Effector memory CD8-positive, alpha-beta T cell (primary cell): ENCODE results near the gene HMGB2.

ENCODE experiments used
- ATAC-seq: fragments of 150-1000 bp; cut with Tn5 transposase; replicated peaks from 2 replicates; pipeline ENCODE4 v1.10.0; 2021; ENCODE audit warnings: mild to moderate bottlenecking, moderate library complexity
- DNase-seq, 3 experiments: peaks; one replicate each; pipeline ENCODE4 v3.0.0; 2021
- H3K27ac Mint-ChIP-seq, 2 donors: one replicate each; pipeline ENCODE4 v1.8.0; 2022; ENCODE audit warnings: mild to moderate bottlenecking in 2 of 2, mixed read lengths in 2 of 2, moderate library complexity in 2 of 2
- H3K27me3 Mint-ChIP-seq, 2 donors: one replicate each; pipeline ENCODE4 v1.8.0; 2022; ENCODE audit warnings: mixed read lengths in 2 of 2
- H3K36me3 Mint-ChIP-seq: one replicate; pipeline ENCODE4 v1.8.0; 2022; ENCODE audit warnings: mild to moderate bottlenecking, moderate library complexity, mixed read lengths; ENCODE audit not compliant: insufficient read depth
- H3K4me1 Mint-ChIP-seq, 2 donors: one replicate each; pipeline ENCODE4 v1.8.0; 2022; ENCODE audit warnings: low read depth in 2 of 2, mixed read lengths in 2 of 2
- H3K4me3 Mint-ChIP-seq, 2 donors: one replicate each; pipeline ENCODE4 v1.8.0; 2022; ENCODE audit warnings: mild to moderate bottlenecking in 2 of 2, mixed read lengths in 2 of 2, moderate library complexity in 2 of 2
- H3K9me3 Mint-ChIP-seq, 2 donors: one replicate each; pipeline ENCODE4 v1.8.0; 2022; ENCODE audit warnings: mixed read lengths in 2 of 2

Gene HMGB2

DNA sequence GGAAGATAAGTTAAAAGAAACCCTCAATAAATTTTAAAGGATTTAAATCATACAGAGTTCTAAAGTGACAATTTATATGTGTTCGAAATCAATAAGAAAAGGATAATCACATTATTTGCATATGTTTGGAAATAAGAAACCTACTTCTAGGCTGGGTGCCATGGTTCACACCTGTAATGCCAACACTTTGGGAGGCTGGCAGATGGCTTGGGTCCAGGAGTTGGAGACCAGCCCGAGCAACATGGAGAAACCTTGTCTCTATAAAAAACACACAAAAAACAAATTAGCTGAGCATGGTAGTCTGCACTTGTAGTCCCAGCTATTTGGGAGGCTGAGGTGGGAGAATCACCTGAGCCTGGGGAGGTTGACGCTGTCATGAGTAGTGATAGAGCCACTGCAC, 28.5 kb upstream of the HMGB2 start:
- Mint-ChIP-seq H3K4me3 (no peak overlapping the region), H3K36me3 (no peaks in the 10 kb centered on the region), H3K27ac (no peak overlapping the region), H3K27me3 (no peaks in the 10 kb centered on the region), H3K4me1 (peaks cover 9 to 14% of the 10 kb centered on the region in 2 donors), H3K9me3 (no peaks in the 10 kb centered on the region)
- DNase-seq (no peak), ATAC-seq (no peak)

GRCh38 chr4:173360587-173361221, 26.5 kb upstream of the HMGB2 start:
- H3K27ac Mint-ChIP-seq = no peak overlapping the region
- H3K27me3 Mint-ChIP-seq = no peaks in the 10 kb centered on the region
- no peaks in the 10 kb centered on the region for H3K9me3 Mint-ChIP-seq
- DNase-seq = no peak
- H3K4me3 Mint-ChIP-seq = no peak overlapping the region
- peaks cover 3 to 7% of the 10 kb centered on the region in 2 donors for H3K4me1 Mint-ChIP-seq
- ATAC-seq = no peak
- H3K36me3 Mint-ChIP-seq = no peaks in the 10 kb centered on the region

- no peaks in the 10 kb centered on the region for H3K9me3 Mint-ChIP-seq
- no peaks in the 10 kb centered on the region for H3K36me3 Mint-ChIP-seq
- no peak overlapping the region for H3K4me3 Mint-ChIP-seq
- no peaks in the 10 kb centered on the region for H3K27me3 Mint-ChIP-seq
- H3K4me1 Mint-ChIP-seq = no peaks in the 10 kb centered on the region
- H3K27ac Mint-ChIP-seq = no peak overlapping the region
- DNase-seq (no peak), ATAC-seq (no peak)
Measured at GRCh38 chr4:173357939-173358338, 23.8 kb upstream of the HMGB2 start.

- no peak overlapping the region for H3K27ac Mint-ChIP-seq
- H3K36me3 Mint-ChIP-seq = no peaks in the 10 kb centered on the region
- H3K4me1 Mint-ChIP-seq = no peaks in the 10 kb centered on the region
- H3K9me3 Mint-ChIP-seq = no peaks in the 10 kb centered on the region
- H3K4me3 Mint-ChIP-seq = no peak overlapping the region
- H3K27me3 Mint-ChIP-seq = peaks cover 5 to 12% of the 10 kb centered on the region in 2 donors
- no peak for ATAC-seq
- DNase-seq = no peak
Measured at GRCh38 chr4:173347467-173347866, 13.3 kb upstream of the HMGB2 start.

DNA sequence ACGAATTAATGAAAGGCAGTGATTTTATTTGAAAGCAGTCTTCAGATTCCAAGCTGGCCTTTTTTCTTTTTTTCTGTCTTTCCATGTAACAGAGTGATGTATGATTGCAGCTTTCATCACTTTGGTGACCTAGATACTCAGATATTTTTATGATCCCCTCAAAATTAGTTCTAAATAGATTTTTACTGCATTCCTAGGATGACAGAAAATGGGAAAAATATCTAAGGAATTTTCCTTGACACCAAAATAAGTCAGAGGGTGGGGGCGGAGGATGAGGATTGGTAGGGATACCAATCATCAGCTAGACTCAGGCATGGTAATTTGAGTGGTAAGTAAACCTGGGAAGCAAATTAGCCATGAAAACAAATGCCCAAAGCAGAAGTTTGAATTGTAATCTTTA, 11.9 kb upstream of the HMGB2 start:
- no peak for DNase-seq
- ATAC-seq = no peak

GRCh38 chr4:173345648-173346047, 11.5 kb upstream of the HMGB2 start:
- H3K4me3 Mint-ChIP-seq = no peak overlapping the region
- DNase-seq (no peak), ATAC-seq (no peak)
- no peaks in the 10 kb centered on the region for H3K4me1 Mint-ChIP-seq
- peaks cover 3 to 12% of the 10 kb centered on the region in 2 donors for H3K27me3 Mint-ChIP-seq
- H3K36me3 Mint-ChIP-seq = no peaks in the 10 kb centered on the region
- no peaks in the 10 kb centered on the region for H3K9me3 Mint-ChIP-seq
- H3K27ac Mint-ChIP-seq = no peak overlapping the region

More for the DNA sequence above, 11.9 kb upstream of the HMGB2 start:
- no peaks in the 10 kb centered on the region for H3K36me3 Mint-ChIP-seq
- peaks cover 5 to 12% of the 10 kb centered on the region in 2 donors for H3K27me3 Mint-ChIP-seq
- H3K9me3 Mint-ChIP-seq = no peaks in the 10 kb centered on the region
- no peaks in the 10 kb centered on the region for H3K4me1 Mint-ChIP-seq
- no peak overlapping the region for H3K4me3 Mint-ChIP-seq
- H3K27ac Mint-ChIP-seq = no peak overlapping the region

- Mint-ChIP-seq H3K36me3 (no peaks in the 10 kb centered on the region), H3K27ac (no peak overlapping the region), H3K27me3 (peaks cover 0 to 7% of the 10 kb centered on the region in 2 donors), H3K4me1 (no peaks in the 10 kb centered on the region), H3K4me3 (no peak overlapping the region), H3K9me3 (no peaks in the 10 kb centered on the region)
- no peak for DNase-seq
- no peak for ATAC-seq
Measured at GRCh38 chr4:173343832-173344397, 9.8 kb upstream of the HMGB2 start.

- H3K27me3 Mint-ChIP-seq = no peaks in the 10 kb centered on the region
- H3K4me3 Mint-ChIP-seq = no peak overlapping the region
- H3K4me1 Mint-ChIP-seq = peaks cover 17 to 19% of the 10 kb centered on the region in 2 donors
- ATAC-seq = no peak
- no peak for DNase-seq
- peaks cover 20% of the 10 kb centered on the region for H3K36me3 Mint-ChIP-seq
- no peaks in the 10 kb centered on the region for H3K9me3 Mint-ChIP-seq
- no peak overlapping the region for H3K27ac Mint-ChIP-seq
Measured at GRCh38 chr4:173337463-173337862, 3.3 kb upstream of the HMGB2 start.

DNA sequence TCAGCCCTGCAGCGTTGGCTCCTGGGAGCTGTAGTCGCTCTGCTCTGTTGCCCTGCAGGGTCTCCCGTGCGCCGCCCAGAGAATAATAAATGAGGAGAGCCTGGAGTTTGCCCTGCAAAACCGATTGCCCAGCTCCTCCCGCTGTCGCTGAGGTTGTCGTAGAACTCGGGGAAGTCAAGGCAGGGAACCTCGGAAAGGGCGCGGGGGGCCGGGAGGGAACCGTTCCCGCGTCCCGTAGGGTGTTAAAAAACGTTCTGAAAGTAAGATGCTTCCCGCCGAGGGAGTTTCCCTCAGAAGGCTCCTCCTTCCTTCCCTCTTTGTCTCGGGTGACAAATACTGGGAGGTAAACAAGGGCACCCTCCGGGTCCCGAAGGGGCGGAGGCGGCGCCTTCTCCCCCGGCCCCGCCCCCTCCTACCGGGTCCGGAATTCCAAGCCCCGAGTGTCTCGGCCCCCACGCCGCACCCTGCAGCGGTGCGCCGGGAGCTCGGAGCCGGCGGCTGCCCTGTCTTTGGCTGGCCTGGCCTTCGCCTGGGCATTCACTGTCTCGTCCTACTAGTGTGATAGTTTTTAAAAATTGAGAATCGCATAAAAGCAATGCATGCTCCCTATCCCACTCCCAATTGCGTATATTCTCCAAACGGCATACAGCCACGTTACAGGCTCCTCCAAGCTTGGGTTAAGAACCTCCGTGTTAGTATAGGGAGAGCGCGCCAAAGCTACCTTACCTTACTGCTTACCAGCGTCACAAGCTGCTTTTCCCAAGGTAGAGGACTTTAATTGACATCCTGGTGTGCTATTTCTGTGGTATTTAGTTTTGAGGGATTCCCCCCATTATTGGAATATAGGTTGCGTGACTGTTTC, 964 bp upstream of the HMGB2 start:
- Mint-ChIP-seq H3K4me3 (peak overlapping the region; percentile 99 to 100), H3K4me1 (peaks cover 21 to 25% of the 10 kb centered on the region in 2 donors), H3K36me3 (peaks cover 33% of the 10 kb centered on the region), H3K27ac (peak overlapping the region; percentile 98 to 99), H3K9me3 (no peaks in the 10 kb centered on the region), H3K27me3 (no peaks in the 10 kb centered on the region)
- peak; percentile 14 for ATAC-seq
- peak in 2 of 3 experiments; percentile 3 to 4 for DNase-seq

- peak overlapping the region; percentile 99 to 100 for H3K4me3 Mint-ChIP-seq
- peaks cover 40% of the 10 kb centered on the region for H3K36me3 Mint-ChIP-seq
- DNase-seq (peak in 1 of 3 experiments; percentile 29), ATAC-seq (peak; percentile 5)
- no peaks in the 10 kb centered on the region for H3K9me3 Mint-ChIP-seq
- H3K4me1 Mint-ChIP-seq = peaks cover 21 to 25% of the 10 kb centered on the region in 2 donors
- H3K27ac Mint-ChIP-seq = peak overlapping the region; percentile 98 to 99
- H3K27me3 Mint-ChIP-seq = no peaks in the 10 kb centered on the region
Measured at GRCh38 chr4:173333658-173334084, 487 bp downstream of the HMGB2 start.

DNA sequence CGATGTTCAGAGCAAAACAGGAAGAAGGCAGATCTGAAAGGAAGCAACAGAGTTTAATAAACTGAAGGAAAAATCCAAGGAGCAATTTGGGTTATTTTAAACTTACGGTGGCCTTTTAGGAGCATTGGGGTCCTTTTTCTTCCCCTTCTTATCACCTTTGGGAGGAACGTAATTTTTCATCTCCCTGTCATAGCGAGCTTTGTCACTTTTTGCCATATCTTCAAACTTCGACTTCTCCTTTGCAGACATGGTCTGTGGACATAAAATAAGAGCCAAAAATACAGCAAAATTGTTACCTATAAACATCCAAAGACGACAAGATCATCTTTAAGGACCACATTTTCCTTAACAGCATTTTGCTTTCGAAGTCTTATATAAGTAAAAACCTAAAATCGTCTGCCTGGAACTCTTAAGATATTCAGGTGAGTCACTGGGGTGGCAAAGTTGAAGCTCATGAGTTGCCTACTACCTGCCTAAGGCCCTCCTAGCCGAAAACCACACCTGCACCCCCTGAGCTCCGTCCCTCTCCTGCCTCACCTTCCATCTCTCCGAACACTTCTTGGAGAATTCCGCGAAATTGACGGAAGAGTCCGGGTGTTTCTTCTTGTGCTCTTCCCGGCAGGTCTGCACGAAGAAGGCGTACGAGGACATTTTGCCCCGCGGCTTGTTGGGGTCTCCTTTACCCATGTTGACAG, 1.0 kb downstream of the HMGB2 start:
- DNase-seq = peak in 1 of 3 experiments; percentile 11
- peaks cover 21 to 25% of the 10 kb centered on the region in 2 donors for H3K4me1 Mint-ChIP-seq
- ATAC-seq = no peak
- no peaks in the 10 kb centered on the region for H3K27me3 Mint-ChIP-seq
- H3K27ac Mint-ChIP-seq = peak overlapping the region; percentile 98 to 99
- peaks cover 40% of the 10 kb centered on the region for H3K36me3 Mint-ChIP-seq
- H3K4me3 Mint-ChIP-seq = peak overlapping the region; percentile 99 to 100
- no peaks in the 10 kb centered on the region for H3K9me3 Mint-ChIP-seq

DNA sequence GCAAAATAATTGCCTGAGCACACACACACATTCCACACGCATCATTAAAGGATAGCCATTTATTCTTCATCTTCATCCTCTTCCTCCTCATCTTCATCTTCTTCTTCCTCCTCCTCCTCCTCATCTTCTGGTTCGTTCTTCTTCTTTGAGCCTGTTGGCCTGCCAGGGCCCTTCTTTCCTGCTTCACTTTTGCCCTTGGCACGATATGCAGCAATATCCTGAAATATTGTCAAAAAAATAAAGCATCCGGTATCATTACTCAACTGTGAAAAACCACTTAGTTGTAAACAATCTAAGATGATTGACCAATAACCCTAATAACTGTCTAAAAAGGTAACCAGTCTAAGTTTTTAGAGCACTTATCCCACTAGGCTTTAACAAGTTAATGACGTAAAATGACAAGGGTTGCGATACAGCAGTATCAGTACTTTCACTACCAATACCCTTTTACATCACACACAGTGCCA, 2.1 kb downstream of the HMGB2 start:
- H3K9me3 Mint-ChIP-seq = no peaks in the 10 kb centered on the region
- H3K36me3 Mint-ChIP-seq = peaks cover 44% of the 10 kb centered on the region
- ATAC-seq = no peak
- H3K4me3 Mint-ChIP-seq = peak overlapping the region; percentile 99 to 100
- peaks cover 21 to 25% of the 10 kb centered on the region in 2 donors for H3K4me1 Mint-ChIP-seq
- no peaks in the 10 kb centered on the region for H3K27me3 Mint-ChIP-seq
- H3K27ac Mint-ChIP-seq = peak overlapping the region; percentile 98 to 99
- no peak for DNase-seq

- H3K36me3 Mint-ChIP-seq = peaks cover 49% of the 10 kb centered on the region
- no peak for ATAC-seq
- H3K4me3 Mint-ChIP-seq = no peak overlapping the region
- H3K27me3 Mint-ChIP-seq = no peaks in the 10 kb centered on the region
- peak overlapping the region in 1 of 2 donors; percentile 53 for H3K27ac Mint-ChIP-seq
- no peak for DNase-seq
- H3K4me1 Mint-ChIP-seq = peaks cover 21 to 24% of the 10 kb centered on the region in 2 donors
- H3K9me3 Mint-ChIP-seq = no peaks in the 10 kb centered on the region
Measured at GRCh38 chr4:173330590-173330989, 3.6 kb downstream of the HMGB2 start.
